Tibial artery (tissue), 4 donors: ENCODE results near the gene NEDD4L.
"Not testable (repeated sequence)": the region's sequence is repeated elsewhere in the genome, so short reads cannot be mapped to it uniquely, and the experiment has no call there.

Experiments used
- DNase-seq, 2 donors: peaks; one replicate each; pipeline ENCODE4 v3.0.0-alpha.2; 2019
- H3K27ac ChIP-seq, 2 donors: fragments of 200-600 bp; sonication (generic) in 1 of 2; 1 replicate in 1 of 2; 2 replicates in 1 of 2; pipeline ENCODE4 v1.5.1; 2018 to 2019; ENCODE audit warnings: mild to moderate bottlenecking in 1 of 2
- H3K27me3 ChIP-seq, 2 donors: fragments of 200-600 bp; sonication (generic) in 1 of 2; one replicate each; pipeline versions ENCODE4 v1.5.1 to v1.6.0; 2016 to 2019
- H3K36me3 ChIP-seq, 3 donors: fragments of 200-600 bp; sonication (generic) in 2 of 3; one replicate each; pipeline ENCODE4 v1.5.1; 2016 to 2019; ENCODE audit warnings: mild to moderate bottlenecking in 2 of 3
- H3K4me1 ChIP-seq, 4 donors: fragments of 200-600 bp; sonication (generic) in 2 of 4; 1 replicate in 3 of 4; 2 replicates in 1 of 4; pipeline ENCODE4 v1.5.1; 2016 to 2019
- H3K4me3 ChIP-seq, 2 donors: fragments of 200-600 bp; sonication (generic) in 1 of 2; 1 replicate in 1 of 2; 2 replicates in 1 of 2; pipeline ENCODE4 v1.5.1; 2018 to 2019; ENCODE audit warnings: mild to moderate bottlenecking in 2 of 2
- H3K9me3 ChIP-seq, 3 donors: fragments of 200-600 bp; sonication (generic) in 1 of 3; one replicate each; pipeline ENCODE4 v1.5.1; 2016 to 2019
- CTCF ChIP-seq, 2 experiments: fragments of 200-600 bp in 1 of 2; fragments of 450-650 bp in 1 of 2; IDR thresholded peaks; one replicate each; pipeline ENCODE4 v1.5.1; 2017 to 2019; ENCODE audit warnings: antibody characterized with exemption in 2 of 2, mild to moderate bottlenecking in 1 of 2, moderate library complexity in 1 of 2
- intact Hi-C: fragments of 100-400 bp; cut with DNase I; formaldehyde crosslinking; loops from one replicate; pipeline ENCODE4 v1.15.0; 2023; ENCODE audit warnings: low total_unique reads

Gene NEDD4L

GRCh38 chr18:58046093-58046793 lies 2.2 kb downstream of the NEDD4L start:
- intact Hi-C loops: no loop called here
- Histone ChIP-seq H3K9me3 (no peaks in the 10 kb centered on the region), H3K4me1 (peaks cover 0 to 39% (median 18%) of the 10 kb centered on the region in 4 donors), H3K36me3 (no peaks in the 10 kb centered on the region), H3K4me3 (peak overlapping the region in 1 of 2 donors; percentile 74), H3K27me3 (no peaks in the 10 kb centered on the region), H3K27ac (no peak overlapping the region)
- no peak for TF ChIP-seq CTCF (IDR thresholded peaks at IDR 0.05)
- no peak for DNase-seq

DNA sequence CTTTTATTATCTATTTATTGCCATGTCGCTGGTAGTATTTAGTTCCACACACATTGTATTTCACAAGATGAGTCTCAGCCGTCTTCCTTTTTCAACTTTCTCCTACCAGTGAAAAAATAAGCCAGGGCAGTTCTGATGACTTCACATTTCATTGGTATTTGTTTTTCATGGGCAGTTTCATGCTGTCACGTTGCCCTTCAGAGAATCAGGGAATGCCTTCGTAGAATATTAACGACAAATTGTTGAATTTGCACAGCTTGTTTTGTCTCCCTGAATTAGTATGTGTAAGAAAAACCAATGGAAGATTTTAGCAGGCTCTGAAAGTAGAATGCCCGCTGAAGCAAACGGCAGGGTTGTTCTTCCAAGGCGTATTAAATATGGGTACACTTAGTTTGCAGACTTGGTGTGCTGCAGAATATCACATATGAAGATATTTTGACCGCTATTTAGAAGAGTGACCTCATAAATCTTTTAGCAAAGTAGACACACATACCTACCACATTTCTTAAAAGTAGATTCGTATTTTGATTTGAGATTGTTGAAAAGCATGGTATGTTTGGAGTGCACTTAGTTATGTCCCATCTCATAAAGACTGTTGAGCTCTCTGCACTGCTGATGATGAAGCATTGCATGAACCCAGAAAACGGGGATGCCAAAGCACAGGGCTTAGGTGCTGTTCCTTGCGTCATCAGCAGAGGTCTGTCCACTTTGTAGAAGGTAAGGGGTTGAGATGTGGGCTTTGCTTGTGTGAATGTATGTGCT lies 2.9 kb downstream of the NEDD4L start:
- DNase-seq: no peak
- peaks cover 0 to 39% (median 18%) of the 10 kb centered on the region in 4 donors for H3K4me1 ChIP-seq
- no peak for TF ChIP-seq CTCF (IDR thresholded peaks at IDR 0.05)
- H3K27me3 ChIP-seq: no peaks in the 10 kb centered on the region
- intact Hi-C loops: no loop called here
- H3K4me3 ChIP-seq: no peak overlapping the region
- H3K27ac ChIP-seq: no peak overlapping the region
- H3K9me3 ChIP-seq: no peaks in the 10 kb centered on the region
- no peaks in the 10 kb centered on the region for H3K36me3 ChIP-seq

DNA sequence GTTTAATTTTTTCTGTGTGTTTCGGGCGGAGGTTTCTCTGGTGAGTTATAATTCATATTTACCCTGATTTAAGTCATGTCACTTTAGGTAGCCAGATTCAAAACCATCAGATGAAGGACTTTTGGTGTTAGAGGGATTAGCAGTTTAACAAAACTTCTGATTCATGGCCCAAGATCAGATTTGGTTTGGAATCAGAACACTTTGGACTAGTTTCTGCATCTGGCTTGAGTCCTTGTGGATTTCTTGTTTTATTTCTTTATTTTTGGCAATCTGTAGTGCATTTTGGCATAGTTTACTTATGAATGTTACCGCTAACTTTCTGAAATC lies 3.5 kb downstream of the NEDD4L start:
- no peaks in the 10 kb centered on the region for H3K36me3 ChIP-seq
- no peak overlapping the region for H3K27ac ChIP-seq
- H3K4me3 ChIP-seq: no peak overlapping the region
- no peaks in the 10 kb centered on the region for H3K27me3 ChIP-seq
- no peak for TF ChIP-seq CTCF (IDR thresholded peaks at IDR 0.05)
- no peaks in the 10 kb centered on the region for H3K9me3 ChIP-seq
- intact Hi-C loops: no loop called here
- no peak for DNase-seq
- peaks cover 0 to 39% (median 18%) of the 10 kb centered on the region in 4 donors for H3K4me1 ChIP-seq

- no peak for TF ChIP-seq CTCF (IDR thresholded peaks at IDR 0.05)
- H3K27ac ChIP-seq: no peak overlapping the region
- no peak for DNase-seq
- no peaks in the 10 kb centered on the region for H3K27me3 ChIP-seq
- no peaks in the 10 kb centered on the region for H3K36me3 ChIP-seq
- peaks cover 0 to 34% (median 16%) of the 10 kb centered on the region in 4 donors for H3K4me1 ChIP-seq
- intact Hi-C loops: no loop called here
- H3K4me3 ChIP-seq: no peak overlapping the region
- H3K9me3 ChIP-seq: no peaks in the 10 kb centered on the region
These were observed 4.1 kb downstream of the NEDD4L start for GRCh38 chr18:58048081-58048642.

GRCh38 chr18:58049000-58049688 lies 5.1 kb downstream of the NEDD4L start:
- Histone ChIP-seq H3K27ac (no peak overlapping the region), H3K36me3 (no peaks in the 10 kb centered on the region), H3K27me3 (no peaks in the 10 kb centered on the region), H3K4me3 (no peak overlapping the region), H3K4me1 (peaks cover 0 to 31% (median 15%) of the 10 kb centered on the region in 4 donors), H3K9me3 (no peaks in the 10 kb centered on the region)
- DNase-seq: no peak
- no peak for TF ChIP-seq CTCF (IDR thresholded peaks at IDR 0.05)
- intact Hi-C loops: no loop called here

DNA sequence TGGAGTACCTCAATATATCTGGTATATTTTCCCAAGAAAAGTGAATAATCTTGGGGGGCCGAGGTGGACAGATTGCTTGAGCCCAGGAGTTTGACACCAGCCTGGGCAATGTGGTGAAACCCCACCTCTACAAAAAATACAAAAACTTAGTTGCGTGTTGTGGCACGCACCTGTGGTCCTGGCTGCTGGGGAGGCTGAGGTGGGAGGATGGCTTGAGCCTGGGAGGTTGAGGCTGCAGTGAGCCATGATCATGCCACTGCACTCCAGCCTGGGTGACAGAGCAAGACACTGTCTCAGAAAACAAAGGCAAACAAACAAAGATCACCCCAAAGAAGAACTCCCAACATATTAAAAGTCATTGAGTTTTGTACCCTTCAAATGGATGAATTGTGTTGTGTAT lies 6.9 kb downstream of the NEDD4L start:
- H3K27me3 ChIP-seq, H3K36me3 ChIP-seq, H3K4me3 ChIP-seq, intact Hi-C loops, H3K9me3 ChIP-seq, H3K27ac ChIP-seq, DNase-seq: not testable (repeated sequence)
- H3K4me1 ChIP-seq: peaks cover 0 to 19% (median 8%) of the 10 kb centered on the region in 4 donors
